Aortic smooth muscle cell (primary cell): Measurements from ENCODE around the gene MORC1. TPM values are rescaled to one million over a fixed set of nuclear protein-coding genes. Genes with fewer than 3 reads are reported as not detected.

Experiments
- total RNA-seq: library from RNA; depleted of rRNA; stranded (reverse); fragments of >200 nt; gene quantifications from 2 replicates; pipeline ENCODE4 v1.2.3, GENCODE V29; 2014

Gene MORC1, protein sequence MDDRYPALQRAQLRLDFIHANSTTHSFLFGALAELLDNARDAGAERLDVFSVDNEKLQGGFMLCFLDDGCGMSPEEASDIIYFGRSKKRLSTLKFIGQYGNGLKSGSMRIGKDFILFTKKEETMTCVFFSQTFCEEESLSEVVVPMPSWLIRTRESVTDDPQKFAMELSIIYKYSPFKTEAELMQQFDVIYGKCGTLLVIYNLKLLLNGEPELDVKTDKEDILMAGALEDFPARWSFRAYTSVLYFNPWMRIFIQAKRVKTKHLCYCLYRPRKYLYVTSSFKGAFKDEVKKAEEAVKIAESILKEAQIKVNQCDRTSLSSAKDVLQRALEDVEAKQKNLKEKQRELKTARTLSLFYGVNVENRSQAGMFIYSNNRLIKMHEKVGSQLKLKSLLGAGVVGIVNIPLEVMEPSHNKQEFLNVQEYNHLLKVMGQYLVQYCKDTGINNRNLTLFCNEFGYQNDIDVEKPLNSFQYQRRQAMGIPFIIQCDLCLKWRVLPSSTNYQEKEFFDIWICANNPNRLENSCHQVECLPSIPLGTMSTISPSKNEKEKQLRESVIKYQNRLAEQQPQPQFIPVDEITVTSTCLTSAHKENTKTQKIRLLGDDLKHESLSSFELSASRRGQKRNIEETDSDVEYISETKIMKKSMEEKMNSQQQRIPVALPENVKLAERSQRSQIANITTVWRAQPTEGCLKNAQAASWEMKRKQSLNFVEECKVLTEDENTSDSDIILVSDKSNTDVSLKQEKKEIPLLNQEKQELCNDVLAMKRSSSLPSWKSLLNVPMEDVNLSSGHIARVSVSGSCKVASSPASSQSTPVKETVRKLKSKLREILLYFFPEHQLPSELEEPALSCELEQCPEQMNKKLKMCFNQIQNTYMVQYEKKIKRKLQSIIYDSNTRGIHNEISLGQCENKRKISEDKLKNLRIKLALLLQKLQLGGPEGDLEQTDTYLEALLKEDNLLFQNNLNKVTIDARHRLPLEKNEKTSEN
- total RNA-seq = not detected in 2 replicates

GRCh38 chr3:109117939-109118338 lies at the start of gene MORC1:
Gene MORC1 (minus strand): TSS chr3:109118134. CDS start chr3:109118059, 75 bp downstream.

DNA sequence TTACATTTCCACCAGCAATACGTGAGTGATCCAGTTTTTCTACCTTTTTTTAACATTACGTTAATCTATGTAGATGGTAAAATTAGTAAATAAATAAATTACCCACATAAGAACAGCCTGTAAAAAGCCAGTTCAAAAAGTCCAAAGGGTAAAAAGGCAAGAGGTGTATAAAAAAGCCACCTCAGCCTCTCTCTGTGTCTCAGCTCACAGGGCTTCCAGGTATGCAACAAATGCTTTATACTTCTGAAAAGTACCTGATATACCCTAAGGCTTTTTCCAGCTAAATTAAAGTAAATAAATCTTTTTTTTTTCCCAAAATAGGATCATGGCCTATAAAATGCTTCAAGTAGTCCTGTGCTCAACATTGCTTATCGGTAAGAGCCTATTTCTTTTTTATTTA lies 18.6 kb upstream of the MORC1 start, which contains the start of gene C3orf85:
Gene C3orf85, plus strand, starts transcription at position 197 of the 400 bp plus-strand sequence. Its CDS starts 129 bp downstream, at position 326.

GRCh38 chr3:108953700-108954099 lies 164.2 kb downstream of the MORC1 start, which contains the start of gene GUCA1C:
Gene GUCA1C (minus strand): TSS chr3:108953879. CDS start chr3:108953762, 117 bp downstream.

Other genes with a start within 250 kb of the MORC1 start
- not detected in 2 replicates for gene GUCA1C, start 164.3 kb downstream of the MORC1 start, total RNA-seq
- not detected in 2 replicates for gene C3orf85, start 18.6 kb upstream of the MORC1 start, total RNA-seq
- not detected in 2 replicates for gene DPPA2, start 198.4 kb upstream of the MORC1 start, total RNA-seq
- not detected in 2 replicates for gene DPPA4, start 219.4 kb upstream of the MORC1 start, total RNA-seq